Measurements from ENCODE around the gene TMEM53. TPM values are rescaled to one million over a fixed set of nuclear protein-coding genes. Genes with fewer than 3 reads are reported as not detected.

TMEM53 gene
- total and polyA plus RNA-seq, 2 of the 8 experiments (the other 6 are each of a cell fraction or from before 2014, with no cell fraction given): 6.7 to 27.9 TPM

GRCh38 chr1:44631647-44632539 is 42.4 kb downstream of the TMEM53 start (continued):
- TF ChIP-seq SP2 (IDR thresholded peaks at IDR 0.05; ENCODE audit: low read length) (no peak), ATF3 (IDR thresholded peaks at IDR 0.05; ENCODE audit: insufficient read depth, low read depth, low read length) (0 out of 2 replicates have a peak, but pooled peaks have one; percentile 11), RFX5 (IDR thresholded peaks at IDR 0.05; ENCODE audit: borderline replicate concordance, low read depth, low read length) (no peak), TCF12 (IDR thresholded peaks at IDR 0.05; ENCODE audit: low read depth, low read length) (no peak), SIX5 (IDR thresholded peaks at IDR 0.05; ENCODE audit: low read depth, low read length) (no peak), SP4 (IDR thresholded peaks at IDR 0.05; ENCODE audit: low read length) (0 out of 2 replicates have a peak, but pooled peaks have one; percentile 18), SAP30 (IDR thresholded peaks at IDR 0.05; ENCODE audit: insufficient read depth, insufficient replicate concordance, low read length) (no peak), RAD21 (IDR thresholded peaks at IDR 0.05 in 1 of 2, conservative IDR thresholded peaks at IDR 0.05 in 1 of 2; ENCODE audit: low read depth in 2 of 2, low read length in 2 of 2) (no peak), POLR2A (IDR thresholded peaks at IDR 0.05; ENCODE audit: control extremely low read depth in 1 of 2, low read depth in 2 of 2, low read length in 2 of 2) (peak; percentile 61 to 97), EGR1 (IDR thresholded peaks at IDR 0.05; ENCODE audit: borderline replicate concordance, low read depth, low read length) (peak; percentile 83; the same call in 1 of the 2 replicates), KDM1A (IDR thresholded peaks at IDR 0.05; ENCODE audit: borderline replicate concordance, low read length) (no peak), TBP (IDR thresholded peaks at IDR 0.05; ENCODE audit: low read depth, low read length) (peak; percentile 68), TAF1 (IDR thresholded peaks at IDR 0.05; ENCODE audit: low read depth, low read length) (peak; percentile 95), SIRT6 (IDR thresholded peaks at IDR 0.05; ENCODE audit: low read length) (no peak), KDM4A (IDR thresholded peaks at IDR 0.05; ENCODE audit: low read depth, low read length, severe bottlenecking) (no peak), KDM5A (IDR thresholded peaks at IDR 0.05; ENCODE audit: low read length) (no peak), SRF (IDR thresholded peaks at IDR 0.05; ENCODE audit: low read depth, low read length) (no peak), TAF7 (optimal IDR thresholded peaks at IDR 0.05; ENCODE audit: borderline replicate concordance, low read depth, low read length) (peak; percentile 95), NANOG (IDR thresholded peaks at IDR 0.05; ENCODE audit: insufficient read depth, low read depth, low read length, poor library complexity, severe bottlenecking) (no peak), HDAC2 (IDR thresholded peaks at IDR 0.05; ENCODE audit: borderline replicate concordance in 1 of 2, low read depth in 2 of 2, low read length in 2 of 2) (no peak), POU5F1 (IDR thresholded peaks at IDR 0.05; ENCODE audit: low read depth, low read length) (no peak), GTF2F1 (IDR thresholded peaks at IDR 0.05; ENCODE audit: borderline replicate concordance, low read depth, low read length) (peak; percentile 78)

All from H1 (cell line).